Adrenal gland (tissue), 12 donors: Measurements from ENCODE around the gene CBX8. TPM values are rescaled to one million over a fixed set of nuclear protein-coding genes. Genes with fewer than 3 reads are reported as not detected.

Experiments
- DNase-seq, 7 donors: peaks; one replicate each; pipeline ENCODE4 v3.0.0-alpha.2; 2019 to 2020
- H3K27ac ChIP-seq, 5 donors: fragments of 200-600 bp; sonication (generic) in 4 of 5; 1 replicate in 3 of 5; 2 replicates in 2 of 5; pipeline versions ENCODE4 v1.5.1 to v1.8.0; 2016 to 2020; ENCODE audit warnings: mild to moderate bottlenecking in 1 of 5
- H3K27me3 ChIP-seq: fragments of 200-600 bp; 2 replicates; pipeline ENCODE4 v1.8.0; 2021
- H3K36me3 ChIP-seq, 2 donors: fragments of 200-600 bp; replicated peaks in 1 of 2; 1 replicate in 1 of 2; 2 replicates in 1 of 2; pipeline versions ENCODE4 v1.5.1 to v1.8.0; 2018 to 2022
- H3K4me1 ChIP-seq, 2 donors: fragments of 200-600 bp; replicated peaks in 1 of 2; 1 replicate in 1 of 2; 2 replicates in 1 of 2; pipeline versions ENCODE4 v1.5.1 to v1.8.0; 2018 to 2021
- H3K4me3 ChIP-seq, 4 donors: fragments of 200-600 bp; sonication (generic) in 3 of 4; one replicate each; pipeline ENCODE4 v1.5.1; 2016 to 2018
- H3K9me3 ChIP-seq, 3 donors: fragments of 200-600 bp; sonication (generic) in 1 of 3; replicated peaks in 1 of 3; 1 replicate in 2 of 3; 2 replicates in 1 of 3; pipeline versions ENCODE4 v1.5.1 to v1.8.0; 2016 to 2021
- POLR2A ChIP-seq, 2 donors: fragments of 450-650 bp; IDR thresholded peaks; one replicate each; pipeline ENCODE4 v1.6.1; 2017; ENCODE audit warnings: antibody characterized with exemption in 2 of 2, mild to moderate bottlenecking in 2 of 2, moderate library complexity in 1 of 2
- WGBS, 4 donors: extraction: QIAGEN DNeasy Blood & Tissue Kit in 2 of 4; methylation state at CpG; one replicate each; pipeline versions ENCODE4 v1.1.5 to v1.1.7; 2013 to 2017; 5-methylcytosine and 5-hydroxymethylcytosine counted together
- intact Hi-C, 2 donors: fragments of 100-400 bp; cut with DNase I; formaldehyde crosslinking; loops; one replicate each; pipeline versions ENCODE4 v1.14.1 to v1.15.0; 2022 to 2023
- polyA plus RNA-seq, 3 donors: library from polyadenylated mRNA; stranded (reverse); fragments of 200-250 nt in 2 of 3; fragments of 350-450 nt in 1 of 3; fragmentation: Illumina TruSeq in 1 of 3; extraction: RNeasy Lipid Tissue Mini Kit (QIAGEN cat#74804) in 1 of 3; gene quantifications; one replicate each; pipeline ENCODE4 v1.2.3, GENCODE V29; 2013 to 2014
- total RNA-seq, 9 donors: library from RNA; depleted of rRNA in 4 of 9; stranded (reverse); fragments of >200 nt in 4 of 9; fragments of 120-200 nt in 1 of 9; fragmentation: NEBNext Ultra II Directional in 1 of 9; extraction: Animal tissue kit (Norgen Biotek cat#: 25700) in 1 of 9; gene quantifications; one replicate each; pipeline versions ENCODE4 v1.1.0 to v1.2.4, GENCODE V29; 2013 to 2023
- TF ChIP-seq, protein P1 (sequence below), 6 experiments: fragments of 450-650 bp in 4 of 6; fragments of 200-600 bp in 2 of 6; sonication (generic) in 1 of 6; IDR thresholded peaks; 1 replicate in 5 of 6; 2 replicates in 1 of 6; pipeline versions ENCODE4 v1.5.1 to v1.8.0; 2016 to 2021; ENCODE audit warnings: antibody characterized with exemption in 6 of 6, mild to moderate bottlenecking in 2 of 6, moderate library complexity in 1 of 6
- donor health status: healthy with polysubstance abuse.
- donor health status: Bipolar disorder and iron deficiency.
- donor health status: DM: yes; HTN: yes; CAD: no.
- donor health status: DM: no; HTN: no; CAD: no.
- donor health status: DM: no; HTN: no; CAD: no.
- donor health status: DM: yes; HTN: yes; CAD: no.

The CBX8 gene
- total and polyA plus RNA-seq, 12 donors, result 0.85 to 10.6 (median 5.5) TPM

DNA sequence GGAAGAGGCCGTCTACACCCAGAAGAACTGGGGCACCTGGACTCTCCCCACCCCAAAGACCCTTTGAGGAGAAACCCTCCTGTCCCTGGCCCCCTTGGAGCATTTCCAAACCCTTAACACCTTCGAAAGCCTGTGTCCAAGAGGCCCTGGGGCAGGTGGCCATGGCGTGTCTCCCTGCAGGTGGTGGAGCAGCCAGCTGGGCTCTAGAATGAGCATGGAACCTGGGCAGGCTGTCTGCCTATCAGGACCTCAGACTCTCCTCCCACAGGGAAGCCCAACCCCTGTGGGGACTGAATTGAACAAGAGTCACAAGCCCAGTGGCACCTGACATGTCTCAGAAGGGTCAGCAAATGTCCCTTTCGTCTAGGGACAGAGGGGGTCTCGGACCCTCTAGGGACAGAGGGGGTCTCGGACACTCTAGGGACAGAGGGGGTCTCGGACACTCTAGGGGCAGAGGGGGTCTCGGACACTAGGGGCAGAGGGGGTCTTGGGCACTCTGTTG is 33.9 kb upstream of the CBX8 start:
- peak overlapping the region in 1 of 5 donors; percentile 88 for H3K27ac ChIP-seq
- H3K9me3 ChIP-seq, result no peaks in the 10 kb centered on the region
- WGBS, 4 donors, result 94 to 100% (median 96%) methylated on average over 2 to 8 of the region's 8 CpGs
- peaks cover 0 to 22% of the 10 kb centered on the region in 2 donors for H3K36me3 ChIP-seq
- no peak overlapping the region for H3K4me3 ChIP-seq
- no peak for DNase-seq
- no peaks in the 10 kb centered on the region for H3K27me3 ChIP-seq
- intact Hi-C loops, result no loop called here
- peaks cover 21 to 27% of the 10 kb centered on the region in 2 donors for H3K4me1 ChIP-seq
- TF ChIP-seq, protein P1, sequence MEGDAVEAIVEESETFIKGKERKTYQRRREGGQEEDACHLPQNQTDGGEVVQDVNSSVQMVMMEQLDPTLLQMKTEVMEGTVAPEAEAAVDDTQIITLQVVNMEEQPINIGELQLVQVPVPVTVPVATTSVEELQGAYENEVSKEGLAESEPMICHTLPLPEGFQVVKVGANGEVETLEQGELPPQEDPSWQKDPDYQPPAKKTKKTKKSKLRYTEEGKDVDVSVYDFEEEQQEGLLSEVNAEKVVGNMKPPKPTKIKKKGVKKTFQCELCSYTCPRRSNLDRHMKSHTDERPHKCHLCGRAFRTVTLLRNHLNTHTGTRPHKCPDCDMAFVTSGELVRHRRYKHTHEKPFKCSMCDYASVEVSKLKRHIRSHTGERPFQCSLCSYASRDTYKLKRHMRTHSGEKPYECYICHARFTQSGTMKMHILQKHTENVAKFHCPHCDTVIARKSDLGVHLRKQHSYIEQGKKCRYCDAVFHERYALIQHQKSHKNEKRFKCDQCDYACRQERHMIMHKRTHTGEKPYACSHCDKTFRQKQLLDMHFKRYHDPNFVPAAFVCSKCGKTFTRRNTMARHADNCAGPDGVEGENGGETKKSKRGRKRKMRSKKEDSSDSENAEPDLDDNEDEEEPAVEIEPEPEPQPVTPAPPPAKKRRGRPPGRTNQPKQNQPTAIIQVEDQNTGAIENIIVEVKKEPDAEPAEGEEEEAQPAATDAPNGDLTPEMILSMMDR (IDR thresholded peaks at IDR 0.05), result no peak
- no peak for TF ChIP-seq POLR2A (IDR thresholded peaks at IDR 0.05)

DNA sequence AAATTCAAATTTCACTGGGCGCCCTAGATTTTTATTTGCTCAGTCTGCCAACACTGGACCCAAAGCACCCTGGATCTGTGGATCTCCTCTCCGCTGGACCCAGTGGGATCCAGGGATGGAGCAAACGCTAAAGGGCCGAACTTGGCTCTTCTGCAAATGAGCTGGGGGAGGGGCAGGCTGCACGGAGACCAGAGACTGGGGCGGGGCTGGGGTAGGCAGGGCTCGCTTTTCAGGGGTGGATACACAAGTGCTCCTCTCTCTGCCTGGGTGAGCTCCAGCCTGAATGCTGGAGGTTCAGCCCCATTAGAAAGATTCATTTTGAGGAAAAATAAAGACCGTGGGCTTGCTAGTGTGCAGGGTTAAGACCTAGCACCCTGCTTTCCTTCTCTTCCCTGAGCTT is 33.4 kb upstream of the CBX8 start:
- no peak for DNase-seq
- Histone ChIP-seq H3K4me3 (no peak overlapping the region), H3K27ac (no peak overlapping the region), H3K36me3 (peaks cover 0 to 22% of the 10 kb centered on the region in 2 donors), H3K27me3 (no peaks in the 10 kb centered on the region), H3K9me3 (no peaks in the 10 kb centered on the region), H3K4me1 (peaks cover 21 to 30% of the 10 kb centered on the region in 2 donors)
- WGBS, 4 donors, result 84 to 85% (median 85%) methylated on average over 8 of the region's 8 CpGs
- TF ChIP-seq, protein P1 (IDR thresholded peaks at IDR 0.05), result no peak
- no peak for TF ChIP-seq POLR2A (IDR thresholded peaks at IDR 0.05)
- intact Hi-C loops, result no loop called here

DNA sequence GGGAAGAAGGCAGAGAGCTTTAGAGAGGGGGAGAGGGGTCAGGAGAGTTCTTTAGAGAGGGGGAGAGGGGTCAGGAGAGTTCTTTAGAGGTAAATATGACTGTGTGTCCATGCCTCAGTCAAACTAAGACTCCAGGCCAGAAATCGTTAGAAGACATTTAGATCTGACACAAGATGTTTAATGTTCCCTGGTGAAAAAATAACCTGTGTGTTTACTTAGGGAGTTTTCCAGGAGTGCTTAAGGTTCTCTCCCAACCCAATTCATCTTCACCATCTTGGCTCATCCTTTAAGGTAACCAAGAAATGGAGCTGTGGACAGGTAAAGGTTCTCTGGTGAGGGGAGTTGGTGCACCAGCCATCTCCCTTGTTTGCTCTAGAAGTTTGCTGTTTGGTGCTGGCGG is 32.6 kb upstream of the CBX8 start:
- no peaks in the 10 kb centered on the region for H3K9me3 ChIP-seq
- H3K36me3 ChIP-seq, result peaks cover 0 to 14% of the 10 kb centered on the region in 2 donors
- H3K27me3 ChIP-seq, result no peaks in the 10 kb centered on the region
- no peak for TF ChIP-seq POLR2A (IDR thresholded peaks at IDR 0.05)
- TF ChIP-seq, protein P1 (IDR thresholded peaks at IDR 0.05), result no peak
- H3K27ac ChIP-seq, result no peak overlapping the region
- intact Hi-C loops, result no loop called here
- peaks cover 21 to 30% of the 10 kb centered on the region in 2 donors for H3K4me1 ChIP-seq
- no peak overlapping the region for H3K4me3 ChIP-seq
- DNase-seq, result no peak
- WGBS, 4 donors, result 68 to 74% (median 71%) methylated on average over 2 of the region's 2 CpGs

DNA sequence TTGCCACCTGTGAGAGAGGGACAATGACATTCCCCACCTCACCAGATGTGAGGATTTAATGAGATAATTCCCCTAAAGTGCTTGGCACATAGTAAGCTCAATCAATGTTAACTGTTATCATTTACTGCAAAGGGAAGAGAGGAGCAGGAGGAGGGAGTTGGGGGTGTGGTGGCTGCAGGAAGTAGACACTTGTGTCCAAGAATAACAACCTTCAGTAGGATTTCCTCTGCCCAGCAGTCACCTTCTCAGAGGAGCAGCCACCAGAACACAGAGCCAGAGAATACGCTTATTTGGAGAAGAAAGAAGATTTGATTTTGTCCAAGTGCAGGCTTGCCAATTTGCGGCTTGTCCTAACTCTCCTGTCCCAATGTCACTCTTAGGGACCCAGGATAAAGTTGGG is 32.1 kb upstream of the CBX8 start:
- 56 to 81% (median 75%) methylated on average over 2 of the region's 2 CpGs for WGBS, 4 donors
- intact Hi-C loops, result no loop called here
- Histone ChIP-seq H3K4me3 (no peak overlapping the region), H3K27me3 (no peaks in the 10 kb centered on the region), H3K4me1 (peaks cover 21 to 30% of the 10 kb centered on the region in 2 donors), H3K27ac (no peak overlapping the region), H3K36me3 (peaks cover 0 to 10% of the 10 kb centered on the region in 2 donors), H3K9me3 (no peaks in the 10 kb centered on the region)
- no peak for TF ChIP-seq POLR2A (IDR thresholded peaks at IDR 0.05)
- TF ChIP-seq, protein P1 (IDR thresholded peaks at IDR 0.05), result no peak
- no peak for DNase-seq
